ENCODE results near the gene GRID1. TPM values are rescaled to one million over a fixed set of nuclear protein-coding genes. Genes with fewer than 3 reads are reported as not detected.

Gene GRID1
- total RNA-seq, 1 experiment from 2014 or later: not detected

DNA sequence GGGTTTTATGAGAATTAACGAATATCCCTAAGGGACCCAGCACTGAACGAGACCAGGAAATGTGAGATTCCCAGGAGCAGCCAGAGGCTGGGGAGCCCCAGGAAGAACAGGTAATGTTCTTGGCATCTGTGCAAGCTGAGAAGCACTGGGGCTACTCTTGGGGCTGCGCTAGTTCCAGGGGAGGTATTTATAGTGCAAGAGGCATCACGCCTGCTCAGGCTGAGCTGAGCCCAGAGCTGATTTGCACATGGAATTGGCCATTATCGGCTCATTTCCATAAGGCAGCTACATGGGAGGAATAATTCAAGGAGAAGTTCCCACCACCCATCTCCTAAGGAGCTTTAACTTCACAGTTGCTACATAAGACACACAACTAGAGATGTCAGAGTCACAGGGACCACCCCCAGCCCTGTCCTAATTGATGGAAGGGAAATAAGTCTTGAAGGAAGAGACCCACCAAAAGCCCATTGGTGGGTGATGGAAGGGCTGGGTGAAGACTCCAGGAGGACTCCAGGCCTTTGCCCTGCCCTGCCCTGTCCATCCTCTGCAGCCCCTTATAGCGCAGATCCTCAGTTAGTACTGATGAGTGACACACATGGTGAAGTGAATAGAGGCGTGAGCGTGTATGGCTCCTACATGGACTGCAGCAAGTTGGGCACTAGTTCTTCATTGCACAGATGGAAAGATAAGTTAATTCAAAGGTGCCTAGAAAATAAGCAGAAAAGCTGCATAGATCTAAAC lies 178.9 kb downstream of the GRID1 start:
- Mint-ChIP-seq H3K27ac (ENCODE audit: unreplicated experiment) (no peak overlapping the region), H3K27me3 (ENCODE audit: unreplicated experiment) (peaks cover 94% of the 10 kb centered on the region), H3K9me3 (ENCODE audit: low read depth, unreplicated experiment) (no peaks in the 10 kb centered on the region), H3K36me3 (ENCODE audit: insufficient read depth, unreplicated experiment) (no peaks in the 10 kb centered on the region), H3K4me3 (ENCODE audit: low read depth, unreplicated experiment) (no peak overlapping the region), H3K4me1 (ENCODE audit: low read depth, unreplicated experiment) (no peaks in the 10 kb centered on the region)
- DNase-seq: no peak
- TF ChIP-seq, protein P1, sequence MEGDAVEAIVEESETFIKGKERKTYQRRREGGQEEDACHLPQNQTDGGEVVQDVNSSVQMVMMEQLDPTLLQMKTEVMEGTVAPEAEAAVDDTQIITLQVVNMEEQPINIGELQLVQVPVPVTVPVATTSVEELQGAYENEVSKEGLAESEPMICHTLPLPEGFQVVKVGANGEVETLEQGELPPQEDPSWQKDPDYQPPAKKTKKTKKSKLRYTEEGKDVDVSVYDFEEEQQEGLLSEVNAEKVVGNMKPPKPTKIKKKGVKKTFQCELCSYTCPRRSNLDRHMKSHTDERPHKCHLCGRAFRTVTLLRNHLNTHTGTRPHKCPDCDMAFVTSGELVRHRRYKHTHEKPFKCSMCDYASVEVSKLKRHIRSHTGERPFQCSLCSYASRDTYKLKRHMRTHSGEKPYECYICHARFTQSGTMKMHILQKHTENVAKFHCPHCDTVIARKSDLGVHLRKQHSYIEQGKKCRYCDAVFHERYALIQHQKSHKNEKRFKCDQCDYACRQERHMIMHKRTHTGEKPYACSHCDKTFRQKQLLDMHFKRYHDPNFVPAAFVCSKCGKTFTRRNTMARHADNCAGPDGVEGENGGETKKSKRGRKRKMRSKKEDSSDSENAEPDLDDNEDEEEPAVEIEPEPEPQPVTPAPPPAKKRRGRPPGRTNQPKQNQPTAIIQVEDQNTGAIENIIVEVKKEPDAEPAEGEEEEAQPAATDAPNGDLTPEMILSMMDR (IDR thresholded peaks at IDR 0.05; ENCODE audit: unreplicated experiment): no peak
- no TSS peak for BruUV-seq (replicated peaks)
- intact Hi-C loops (cut with micrococcal nuclease; ENCODE audit: unreplicated experiment): no loop called here
- CTCF ChIA-PET: no interaction called here

DNA sequence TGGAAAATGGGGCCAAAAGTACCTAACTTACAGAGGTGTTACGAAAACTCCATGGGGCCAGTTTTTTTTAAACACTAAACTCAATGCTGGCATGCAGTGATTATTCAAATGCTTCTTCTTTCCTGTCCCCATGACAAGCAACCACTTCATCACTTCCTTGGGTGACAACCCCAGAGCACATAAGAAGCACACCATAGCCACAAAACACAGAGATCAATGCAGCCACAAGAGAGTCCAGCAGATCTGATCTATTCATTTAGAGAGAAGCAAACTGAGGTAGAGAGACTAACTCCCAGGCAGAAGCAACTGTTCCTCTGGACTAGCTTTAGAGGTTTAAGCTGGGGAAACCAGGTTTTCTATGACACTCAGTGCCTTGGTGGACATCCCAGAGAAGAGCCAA lies 180.0 kb downstream of the GRID1 start:
- BruUV-seq (replicated peaks): no TSS peak
- peaks cover 90% of the 10 kb centered on the region for H3K27me3 Mint-ChIP-seq (ENCODE audit: unreplicated experiment)
- H3K4me1 Mint-ChIP-seq (ENCODE audit: low read depth, unreplicated experiment): no peaks in the 10 kb centered on the region
- no peak overlapping the region for H3K4me3 Mint-ChIP-seq (ENCODE audit: low read depth, unreplicated experiment)
- no peaks in the 10 kb centered on the region for H3K9me3 Mint-ChIP-seq (ENCODE audit: low read depth, unreplicated experiment)
- no peak for DNase-seq
- TF ChIP-seq, protein P1 (IDR thresholded peaks at IDR 0.05; ENCODE audit: unreplicated experiment): no peak
- CTCF ChIA-PET: no interaction called here
- no peak overlapping the region for H3K27ac Mint-ChIP-seq (ENCODE audit: unreplicated experiment)
- intact Hi-C loops (cut with micrococcal nuclease; ENCODE audit: unreplicated experiment): no loop called here
- H3K36me3 Mint-ChIP-seq (ENCODE audit: insufficient read depth, unreplicated experiment): no peaks in the 10 kb centered on the region

GRCh38 chr10:86182595-86182994 lies 184.0 kb downstream of the GRID1 start:
- no peak overlapping the region for H3K4me3 Mint-ChIP-seq (ENCODE audit: low read depth, unreplicated experiment)
- CTCF ChIA-PET: no interaction called here
- TF ChIP-seq, protein P1 (IDR thresholded peaks at IDR 0.05; ENCODE audit: unreplicated experiment): no peak
- intact Hi-C loops (cut with micrococcal nuclease; ENCODE audit: unreplicated experiment): no loop called here
- H3K36me3 Mint-ChIP-seq (ENCODE audit: insufficient read depth, unreplicated experiment): no peaks in the 10 kb centered on the region
- DNase-seq: no peak
- peaks cover 63% of the 10 kb centered on the region for H3K27me3 Mint-ChIP-seq (ENCODE audit: unreplicated experiment)
- no peaks in the 10 kb centered on the region for H3K9me3 Mint-ChIP-seq (ENCODE audit: low read depth, unreplicated experiment)
- no TSS peak for BruUV-seq (replicated peaks)
- H3K27ac Mint-ChIP-seq (ENCODE audit: unreplicated experiment): no peak overlapping the region
- no peaks in the 10 kb centered on the region for H3K4me1 Mint-ChIP-seq (ENCODE audit: low read depth, unreplicated experiment)

- intact Hi-C loops (cut with micrococcal nuclease; ENCODE audit: unreplicated experiment): no loop called here
Measured at GRCh38 chr10:86182150-86182549, 184.4 kb downstream of the GRID1 start.

More at GRCh38 chr10:86182150-86182549, 184.4 kb downstream of the GRID1 start:
- CTCF ChIA-PET: no interaction called here
- no TSS peak for BruUV-seq (replicated peaks)
- Mint-ChIP-seq H3K4me1 (ENCODE audit: low read depth, unreplicated experiment) (no peaks in the 10 kb centered on the region), H3K9me3 (ENCODE audit: low read depth, unreplicated experiment) (no peaks in the 10 kb centered on the region), H3K36me3 (ENCODE audit: insufficient read depth, unreplicated experiment) (no peaks in the 10 kb centered on the region), H3K27ac (ENCODE audit: unreplicated experiment) (no peak overlapping the region), H3K4me3 (ENCODE audit: low read depth, unreplicated experiment) (no peak overlapping the region), H3K27me3 (ENCODE audit: unreplicated experiment) (peaks cover 58% of the 10 kb centered on the region)
- TF ChIP-seq, protein P1 (IDR thresholded peaks at IDR 0.05; ENCODE audit: unreplicated experiment): no peak
- no peak for DNase-seq
